DMS153 treated with DMSO at 0.1 percent for 48 hours (cell line): ENCODE measurements around the gene NELFE.
"Not testable (repeated sequence)": the region's sequence is repeated elsewhere in the genome, so short reads cannot be mapped to it uniquely, and the experiment has no call there.

ENCODE experiments used
- DNase-seq: peaks from one replicate; lab custom pipeline; 2025; ENCODE audit not compliant: unreplicated experiment; lab: John Stamatoyannopoulos, UW

Gene NELFE

GRCh38 chr6:31976065-31976464 lies 17.3 kb upstream of the NELFE start:
- not testable (repeated sequence) for DNase-seq

- DNase-seq: no peak
These were observed 14.1 kb upstream of the NELFE start for GRCh38 chr6:31972709-31973350.

- DNase-seq: peak; percentile 95
These were observed 13.4 kb upstream of the NELFE start, which contains the start of gene DXO for GRCh38 chr6:31971993-31972708. Gene DXO (minus strand): TSS chr6:31972138. CDS start chr6:31971675, 463 bp downstream.

GRCh38 chr6:31971279-31971992 lies 12.7 kb upstream of the NELFE start:
- no peak for DNase-seq

GRCh38 chr6:31970604-31971271 lies 12.0 kb upstream of the NELFE start:
- no peak for DNase-seq

GRCh38 chr6:31969712-31970603 lies 11.2 kb upstream of the NELFE start:
- DNase-seq: no peak

GRCh38 chr6:31968791-31969711 lies 10.3 kb upstream of the NELFE start:
- DNase-seq: no peak

GRCh38 chr6:31968326-31968725 lies 9.6 kb upstream of the NELFE start:
- no peak for DNase-seq

GRCh38 chr6:31967926-31968320 lies 9.2 kb upstream of the NELFE start:
- no peak for DNase-seq

- no peak for DNase-seq
These were observed 8.5 kb upstream of the NELFE start for GRCh38 chr6:31966997-31967925.

GRCh38 chr6:31966506-31966905 lies 7.7 kb upstream of the NELFE start:
- no peak for DNase-seq

- no peak for DNase-seq
These were observed 6.9 kb upstream of the NELFE start for GRCh38 chr6:31965700-31966099.

GRCh38 chr6:31963921-31964320 lies 5.2 kb upstream of the NELFE start:
- DNase-seq: no peak

GRCh38 chr6:31961616-31962015 lies 2.8 kb upstream of the NELFE start:
- no peak for DNase-seq

- DNase-seq: no peak
These were observed 395 bp downstream of the NELFE start for GRCh38 chr6:31958412-31958740.

- DNase-seq: no peak
These were observed 2.0 kb downstream of the NELFE start for GRCh38 chr6:31956796-31957195.

- DNase-seq: no peak
These were observed 4.3 kb downstream of the NELFE start for GRCh38 chr6:31954511-31954910.

GRCh38 chr6:31952890-31953289 lies 5.9 kb downstream of the NELFE start:
- DNase-seq: no peak
